Measurements from ENCODE around the gene JMY. TPM values are rescaled to one million over a fixed set of nuclear protein-coding genes. Genes with fewer than 3 reads are reported as not detected.

Gene JMY
- total RNA-seq, 1 experiment from 2014 or later: 15.6 TPM

- Histone ChIP-seq H3K36me3 (ENCODE audit: control insufficient read depth in 1 of 2, insufficient read depth in 2 of 2, low read length in 2 of 2) (no peaks in the 10 kb centered on the region), H3K4me2 (ENCODE audit: low read length) (no peak overlapping the region), H3K9me3 (ENCODE audit: control insufficient read depth in 1 of 2, insufficient read depth in 1 of 2, low read depth in 1 of 2, low read length in 2 of 2) (no peaks in the 10 kb centered on the region), H4K20me1 (ENCODE audit: insufficient read depth) (no peaks in the 10 kb centered on the region), H2AFZ (ENCODE audit: low read depth, low read length, poor library complexity, severe bottlenecking) (no peak overlapping the region), H3K27ac (ENCODE audit: low read depth, low read length) (no peak overlapping the region), H3K27me3 (ENCODE audit: insufficient read depth, low read length) (no peaks in the 10 kb centered on the region), H3K9me2 (ENCODE audit: insufficient read depth) (no peaks in the 10 kb centered on the region), H3K4me3 (replicated peaks in 1 of 2; ENCODE audit: low read depth in 1 of 2, low read length in 2 of 2) (no peak overlapping the region), H3K9ac (ENCODE audit: low read length) (no peak overlapping the region), H3K79me2 (ENCODE audit: insufficient read depth, low read length) (no peaks in the 10 kb centered on the region), H3K4me1 (ENCODE audit: control insufficient read depth in 1 of 2, insufficient read depth in 2 of 2, low read length in 2 of 2) (peaks cover 3 to 5% of the 10 kb centered on the region in 2 experiments; a peak in 2 of 4 replicates)
- TF ChIP-seq RAD21 (IDR thresholded peaks at IDR 0.05; ENCODE audit: low read depth): no peak
- TF ChIP-seq ZNF274 (IDR thresholded peaks at IDR 0.05; ENCODE audit: low read depth, low read length): no peak
- ChIA-PET RAD21 (ENCODE audit: low non-redundant PET in 1 of 2, low total read pairs in 2 of 2, uncharacterized antibody in 2 of 2, unreplicated experiment in 2 of 2) (no interaction called here), POLR2A (no interaction called here), CTCF (no interaction called here)
- intact Hi-C loops (cut with micrococcal nuclease): no loop called here
- no peak for ATAC-seq
- no TSS peak for BruUV-seq (replicated peaks)
- DNase-seq (ENCODE audit: low read depth, low spot score): no peak
Measured at GRCh38 chr5:79190235-79190529, 45.7 kb upstream of the JMY start.

- ATAC-seq: no peak
- no TSS peak for BruUV-seq (replicated peaks)
- Histone ChIP-seq H3K79me2 (ENCODE audit: insufficient read depth, low read length) (no peaks in the 10 kb centered on the region), H3K9me2 (ENCODE audit: insufficient read depth) (no peaks in the 10 kb centered on the region), H3K9ac (ENCODE audit: low read length) (no peak overlapping the region), H3K4me2 (ENCODE audit: low read length) (no peak overlapping the region), H3K27me3 (ENCODE audit: insufficient read depth, low read length) (no peaks in the 10 kb centered on the region), H3K4me3 (replicated peaks in 1 of 2; ENCODE audit: low read depth in 1 of 2, low read length in 2 of 2) (no peak overlapping the region), H3K9me3 (ENCODE audit: control insufficient read depth in 1 of 2, insufficient read depth in 1 of 2, low read depth in 1 of 2, low read length in 2 of 2) (no peaks in the 10 kb centered on the region), H4K20me1 (ENCODE audit: insufficient read depth) (no peaks in the 10 kb centered on the region), H3K36me3 (ENCODE audit: control insufficient read depth in 1 of 2, insufficient read depth in 2 of 2, low read length in 2 of 2) (no peaks in the 10 kb centered on the region), H3K4me1 (ENCODE audit: control insufficient read depth in 1 of 2, insufficient read depth in 2 of 2, low read length in 2 of 2) (peaks cover 3 to 5% of the 10 kb centered on the region in 2 experiments; a peak in 2 of 4 replicates), H2AFZ (ENCODE audit: low read depth, low read length, poor library complexity, severe bottlenecking) (no peak overlapping the region), H3K27ac (ENCODE audit: low read depth, low read length) (no peak overlapping the region)
- TF ChIP-seq CEBPB (IDR thresholded peaks at IDR 0.05; ENCODE audit: low read depth): no peak
- no peak for TF ChIP-seq REST (IDR thresholded peaks at IDR 0.05; ENCODE audit: low read depth)
- TF ChIP-seq YY1 (IDR thresholded peaks at IDR 0.05; ENCODE audit: extremely low read depth, insufficient replicate concordance, low read depth, low read length): no peak
- no peak for TF ChIP-seq EGR1 (IDR thresholded peaks at IDR 0.05; ENCODE audit: low read depth)
- TF ChIP-seq JUND (IDR thresholded peaks at IDR 0.05): no peak
- TF ChIP-seq, protein P1, sequence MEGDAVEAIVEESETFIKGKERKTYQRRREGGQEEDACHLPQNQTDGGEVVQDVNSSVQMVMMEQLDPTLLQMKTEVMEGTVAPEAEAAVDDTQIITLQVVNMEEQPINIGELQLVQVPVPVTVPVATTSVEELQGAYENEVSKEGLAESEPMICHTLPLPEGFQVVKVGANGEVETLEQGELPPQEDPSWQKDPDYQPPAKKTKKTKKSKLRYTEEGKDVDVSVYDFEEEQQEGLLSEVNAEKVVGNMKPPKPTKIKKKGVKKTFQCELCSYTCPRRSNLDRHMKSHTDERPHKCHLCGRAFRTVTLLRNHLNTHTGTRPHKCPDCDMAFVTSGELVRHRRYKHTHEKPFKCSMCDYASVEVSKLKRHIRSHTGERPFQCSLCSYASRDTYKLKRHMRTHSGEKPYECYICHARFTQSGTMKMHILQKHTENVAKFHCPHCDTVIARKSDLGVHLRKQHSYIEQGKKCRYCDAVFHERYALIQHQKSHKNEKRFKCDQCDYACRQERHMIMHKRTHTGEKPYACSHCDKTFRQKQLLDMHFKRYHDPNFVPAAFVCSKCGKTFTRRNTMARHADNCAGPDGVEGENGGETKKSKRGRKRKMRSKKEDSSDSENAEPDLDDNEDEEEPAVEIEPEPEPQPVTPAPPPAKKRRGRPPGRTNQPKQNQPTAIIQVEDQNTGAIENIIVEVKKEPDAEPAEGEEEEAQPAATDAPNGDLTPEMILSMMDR (IDR thresholded peaks at IDR 0.05 in 2 of 3, conservative IDR thresholded peaks at IDR 0.05 in 1 of 3; ENCODE audit: borderline replicate concordance in 1 of 3, insufficient read depth in 1 of 3, low read depth in 2 of 3, low read length in 2 of 3): no peak
- no peak for TF ChIP-seq TCF7L2 (IDR thresholded peaks at IDR 0.05; ENCODE audit: borderline replicate concordance, extremely low read depth, insufficient read depth, insufficient read length)
- TF ChIP-seq ZFX (IDR thresholded peaks at IDR 0.05): no peak
- no peak for TF ChIP-seq SRF (IDR thresholded peaks at IDR 0.05; ENCODE audit: low read depth)
- TF ChIP-seq FOSL1 (IDR thresholded peaks at IDR 0.05; ENCODE audit: low read depth): no peak
- TF ChIP-seq, protein P2, sequence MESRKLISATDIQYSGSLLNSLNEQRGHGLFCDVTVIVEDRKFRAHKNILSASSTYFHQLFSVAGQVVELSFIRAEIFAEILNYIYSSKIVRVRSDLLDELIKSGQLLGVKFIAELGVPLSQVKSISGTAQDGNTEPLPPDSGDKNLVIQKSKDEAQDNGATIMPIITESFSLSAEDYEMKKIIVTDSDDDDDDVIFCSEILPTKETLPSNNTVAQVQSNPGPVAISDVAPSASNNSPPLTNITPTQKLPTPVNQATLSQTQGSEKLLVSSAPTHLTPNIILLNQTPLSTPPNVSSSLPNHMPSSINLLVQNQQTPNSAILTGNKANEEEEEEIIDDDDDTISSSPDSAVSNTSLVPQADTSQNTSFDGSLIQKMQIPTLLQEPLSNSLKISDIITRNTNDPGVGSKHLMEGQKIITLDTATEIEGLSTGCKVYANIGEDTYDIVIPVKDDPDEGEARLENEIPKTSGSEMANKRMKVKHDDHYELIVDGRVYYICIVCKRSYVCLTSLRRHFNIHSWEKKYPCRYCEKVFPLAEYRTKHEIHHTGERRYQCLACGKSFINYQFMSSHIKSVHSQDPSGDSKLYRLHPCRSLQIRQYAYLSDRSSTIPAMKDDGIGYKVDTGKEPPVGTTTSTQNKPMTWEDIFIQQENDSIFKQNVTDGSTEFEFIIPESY (IDR thresholded peaks at IDR 0.05; ENCODE audit: extremely low read depth, insufficient replicate concordance, low read length): no peak
- no peak for TF ChIP-seq MAX (IDR thresholded peaks at IDR 0.05)
- intact Hi-C loops (cut with micrococcal nuclease): no loop called here
- no peak for DNase-seq (ENCODE audit: low read depth, low spot score)
- CTCF ChIA-PET: no interaction called here
- POLR2A ChIA-PET: no interaction called here
- RAD21 ChIA-PET (ENCODE audit: low non-redundant PET in 1 of 2, low total read pairs in 2 of 2, uncharacterized antibody in 2 of 2, unreplicated experiment in 2 of 2): no interaction called here
Measured at GRCh38 chr5:79191457-79191856, 44.5 kb upstream of the JMY start.

Measured in HCT116 (cell line).